T-cell (primary cell): ENCODE data around the gene AATK. TPM values are rescaled to one million over a fixed set of nuclear protein-coding genes. Genes with fewer than 3 reads are reported as not detected.
"Not testable (repeated sequence)": the region's sequence is repeated elsewhere in the genome, so short reads cannot be mapped to it uniquely, and the experiment has no call there.

Source experiments
- ATAC-seq, 4 experiments: fragments of 200-7000 bp in 3 of 4; fragments of 150-1000 bp in 1 of 4; cut with Tn5 transposase; replicated peaks in 1 of 4; 1 replicate in 3 of 4; 2 replicates in 1 of 4; pipeline ENCODE4 v1.10.0; 2021; ENCODE audit warnings: moderate library complexity in 3 of 4, mild to moderate bottlenecking in 2 of 4, moderate number of reproducible peaks in 1 of 4
- CTCF ChIA-PET, 2 donors: fragments of 300-600 bp; sonication (Branson Sonifier 250); formaldehyde crosslinking; loops; one replicate each; lab custom pipeline; 2022; ENCODE audit warnings: antibody characterized with exemption in 2 of 2; lab: Charles Lee
- POLR2A ChIA-PET, 2 donors: fragments of 300-600 bp; sonication (Branson Sonifier 250); formaldehyde crosslinking; loops; one replicate each; lab custom pipeline; 2022; ENCODE audit warnings: antibody characterized with exemption in 2 of 2; lab: Charles Lee
- DNase-seq, 35 experiments: peaks; one replicate each; pipeline versions ENCODE4 v3.0.0 to v3.0.0-alpha.2; 2013 to 2023
- H3K27ac ChIP-seq: one replicate; pipeline ENCODE4 v1.5.1; 2013; ENCODE audit warnings: low read length
- H3K27me3 ChIP-seq, 2 experiments: replicated peaks in 1 of 2; 1 replicate in 1 of 2; 2 replicates in 1 of 2; pipeline versions ENCODE4 v1.6.1 to v1.7.0; 2013; ENCODE audit warnings: low read length in 1 of 2, mixed read lengths in 1 of 2; ENCODE audit not compliant: control insufficient read depth in 2 of 2, insufficient read depth in 2 of 2; ENCODE audit errors: extremely low read depth in 1 of 2
- H3K36me3 ChIP-seq, 2 donors: 1 replicate in 1 of 2; 2 replicates in 1 of 2; pipeline versions ENCODE4 v1.6.1 to v1.7.0; 2013; ENCODE audit warnings: low read length in 1 of 2; ENCODE audit not compliant: control insufficient read depth in 2 of 2, insufficient read depth in 1 of 2; ENCODE audit errors: extremely low read depth in 1 of 2
- H3K4me1 ChIP-seq, 2 experiments: 1 replicate in 1 of 2; 2 replicates in 1 of 2; pipeline versions ENCODE4 v1.6.1 to v1.7.0; 2013; ENCODE audit warnings: low read length in 2 of 2, mixed read lengths in 1 of 2; ENCODE audit not compliant: insufficient read depth in 2 of 2, control insufficient read depth in 1 of 2; ENCODE audit errors: extremely low read depth in 1 of 2
- H3K4me3 ChIP-seq, 2 donors: 1 replicate in 1 of 2; 2 replicates in 1 of 2; pipeline versions ENCODE4 v1.5.1 to v1.7.0; 2013; ENCODE audit warnings: mild to moderate bottlenecking in 2 of 2, low read length in 1 of 2, moderate library complexity in 1 of 2; ENCODE audit not compliant: control insufficient read depth in 1 of 2; ENCODE audit errors: extremely low read depth in 1 of 2
- H3K9me3 ChIP-seq: 2 replicates; pipeline ENCODE4 v1.7.0; 2013
- H3K27ac Mint-ChIP-seq, 2 donors: one replicate each; pipeline ENCODE4 v1.8.0; 2020 to 2021; ENCODE audit warnings: mild to moderate bottlenecking in 2 of 2, mixed read lengths in 2 of 2
- H3K27me3 Mint-ChIP-seq, 2 donors: one replicate each; pipeline ENCODE4 v1.8.0; 2021 to 2022; ENCODE audit warnings: mixed read lengths in 2 of 2
- H3K36me3 Mint-ChIP-seq: one replicate; pipeline ENCODE4 v1.8.0; 2021; ENCODE audit warnings: mixed read lengths
- H3K4me1 Mint-ChIP-seq, 3 donors: one replicate each; pipeline ENCODE4 v1.8.0; 2020 to 2022; ENCODE audit warnings: mixed read lengths in 3 of 3, mild to moderate bottlenecking in 1 of 3
- H3K4me3 Mint-ChIP-seq, 3 donors: one replicate each; pipeline ENCODE4 v1.8.0; 2020 to 2022; ENCODE audit warnings: mild to moderate bottlenecking in 3 of 3, mixed read lengths in 3 of 3, moderate library complexity in 3 of 3
- H3K9me3 Mint-ChIP-seq, 3 donors: one replicate each; pipeline ENCODE4 v1.8.0; 2020 to 2022; ENCODE audit warnings: mixed read lengths in 3 of 3
- WGBS: methylation state at CpG from one replicate; pipeline ENCODE4 v1.1.5; 2013; ENCODE audit warnings: missing lambda C conversion rate; ENCODE audit not compliant: insufficient coverage; 5-methylcytosine and 5-hydroxymethylcytosine counted together
- total RNA-seq, 35 experiments: library from RNA in 6 of 35; stranded (reverse) in 6 of 35; fragments of 120-200 nt in 1 of 35; gene quantifications; one replicate each; pipeline versions ENCODE4 v1.2.1 to v1.2.4 and lab custom pipeline; 2013 to 2026

The AATK gene
- total RNA-seq, 5 donors from 2014 or later (not counting 1 experiment from before 2014, with no cell fraction given) = 0.63 to 11.1 (median 0.72) TPM

DNA sequence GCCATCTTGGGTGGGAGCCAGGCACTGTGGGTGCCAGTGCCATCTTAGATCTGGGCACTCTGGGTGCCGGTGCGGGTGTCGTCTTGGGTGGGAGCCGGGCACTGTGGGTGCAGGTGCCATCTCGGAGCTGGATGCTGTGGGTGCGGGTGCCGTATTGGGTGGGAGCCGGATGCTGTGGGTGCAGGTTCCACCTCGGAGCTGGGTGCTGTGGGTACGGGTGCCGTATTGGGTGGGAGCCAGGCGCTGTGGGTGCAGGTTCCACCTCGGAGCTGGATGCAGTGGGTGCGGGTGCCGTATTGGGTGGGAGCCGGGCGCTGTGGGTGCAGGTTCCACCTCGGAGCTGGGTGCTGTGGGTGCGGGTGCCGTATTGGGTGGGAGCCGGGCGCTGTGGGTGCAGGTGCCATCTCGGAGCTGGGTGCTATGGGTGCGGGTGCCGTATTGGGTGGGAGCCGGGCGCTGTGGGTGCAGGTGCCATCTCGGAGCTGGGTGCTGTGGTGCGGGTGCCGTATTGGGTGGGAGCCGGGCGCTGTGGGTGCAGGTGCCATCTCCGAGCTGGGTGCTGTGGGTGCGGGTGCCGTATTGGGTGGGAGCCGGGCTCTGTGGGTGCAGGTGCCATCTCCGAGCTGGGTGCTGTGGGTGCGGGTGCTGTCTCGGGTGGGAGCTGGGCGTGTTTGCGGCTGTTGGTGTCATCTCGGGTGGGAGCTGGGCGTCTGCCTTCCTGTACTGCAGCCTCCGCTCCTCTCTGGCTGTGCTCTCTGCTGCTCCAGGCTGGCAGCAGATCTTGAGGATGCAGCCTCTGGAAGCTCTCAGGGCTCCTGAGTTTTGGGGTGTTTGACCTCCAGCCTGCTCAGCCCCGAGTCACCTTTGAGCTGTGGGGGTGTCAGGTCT, 87.8 kb downstream of the AATK start:
- H3K27me3 Mint-ChIP-seq, H3K27ac ChIP-seq, H3K4me3 Mint-ChIP-seq, POLR2A ChIA-PET, H3K27me3 ChIP-seq, H3K9me3 Mint-ChIP-seq, H3K36me3 Mint-ChIP-seq, DNase-seq, CTCF ChIA-PET, H3K36me3 ChIP-seq, H3K4me1 Mint-ChIP-seq, ATAC-seq, H3K27ac Mint-ChIP-seq, H3K9me3 ChIP-seq, H3K4me3 ChIP-seq: not testable (repeated sequence)
- WGBS = 85% methylated on average over 41 of the region's 45 CpGs
- H3K4me1 ChIP-seq = peaks cover 0 to 11% of the 10 kb centered on the region in 2 experiments

DNA sequence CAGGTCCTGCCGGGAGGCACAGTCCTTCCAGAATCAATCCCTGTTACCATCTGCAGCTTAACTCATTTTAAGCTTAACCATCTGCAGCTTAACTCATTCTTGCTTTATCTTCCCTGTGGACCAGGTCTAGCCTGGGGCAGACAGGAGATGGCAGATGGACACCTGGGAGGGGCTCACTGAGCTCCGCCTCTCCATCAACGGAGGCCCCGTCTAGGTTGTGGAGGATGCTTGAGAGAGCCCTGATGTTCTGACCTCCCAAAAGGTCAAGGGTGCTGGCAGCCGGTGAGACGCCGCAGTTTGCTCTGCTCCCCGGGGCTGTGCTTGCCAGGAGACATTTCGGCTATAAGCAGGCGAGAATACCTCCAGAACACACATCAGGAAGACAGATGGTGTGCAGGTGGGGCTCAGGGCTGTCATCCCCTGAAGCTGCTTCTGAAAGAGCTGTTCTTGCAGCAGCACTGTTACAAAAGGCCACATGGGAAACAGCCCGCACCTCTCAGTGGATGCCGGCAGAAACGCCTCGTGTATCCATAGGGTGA, 89.8 kb downstream of the AATK start:
- CTCF ChIA-PET = no interaction called here
- Histone ChIP-seq H3K27ac (no peak overlapping the region), H3K4me3 (no peak overlapping the region), H3K27me3 (no peaks in the 10 kb centered on the region), H3K36me3 (no peaks in the 10 kb centered on the region), H3K9me3 (no peaks in the 10 kb centered on the region), H3K4me1 (peaks cover 0 to 11% of the 10 kb centered on the region in 2 experiments)
- POLR2A ChIA-PET = no interaction called here
- H3K4me3 Mint-ChIP-seq = no peak overlapping the region
- no peaks in the 10 kb centered on the region for H3K4me1 Mint-ChIP-seq
- no peaks in the 10 kb centered on the region for H3K36me3 Mint-ChIP-seq
- 76% methylated on average over 8 of the region's 14 CpGs for WGBS
- H3K27me3 Mint-ChIP-seq = no peaks in the 10 kb centered on the region
- H3K27ac Mint-ChIP-seq = no peak overlapping the region
- DNase-seq (no peak), ATAC-seq (no peak)
- no peaks in the 10 kb centered on the region for H3K9me3 Mint-ChIP-seq

DNA sequence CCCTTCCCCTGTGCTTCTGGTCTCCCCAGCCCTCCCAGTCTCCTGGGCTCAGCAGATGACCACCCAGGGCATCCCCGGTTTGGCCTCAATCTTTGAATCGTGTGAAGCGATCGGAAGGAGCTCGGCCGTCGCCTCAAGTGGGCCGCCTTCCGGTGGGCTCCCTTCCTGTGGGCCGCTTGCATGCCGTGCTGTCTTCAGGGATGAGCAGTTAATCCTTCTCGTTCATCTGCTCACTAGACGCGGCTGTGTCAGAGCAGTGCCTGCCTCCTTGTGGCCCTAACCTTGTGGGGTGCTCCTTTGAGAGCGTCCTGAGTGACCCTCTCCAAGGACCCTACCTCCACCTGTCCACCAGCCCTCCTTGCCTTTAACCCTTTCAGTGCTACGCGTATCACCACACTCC, 90.7 kb downstream of the AATK start:
- Histone ChIP-seq H3K36me3 (no peaks in the 10 kb centered on the region), H3K27me3 (no peaks in the 10 kb centered on the region), H3K4me1 (peaks cover 0 to 11% of the 10 kb centered on the region in 2 experiments), H3K9me3 (no peaks in the 10 kb centered on the region), H3K4me3 (no peak overlapping the region), H3K27ac (no peak overlapping the region)
- DNase-seq (no peak), ATAC-seq (no peak)
- ChIA-PET POLR2A (interaction anchor here in 1 of 2 donors (0.5 kb wide), 1 partner anchor 447 kb away, joined by 5 read pairs; no protein-coding TSS in a partner anchor), CTCF (no interaction called here)
- no peaks in the 10 kb centered on the region for H3K9me3 Mint-ChIP-seq
- no peaks in the 10 kb centered on the region for H3K36me3 Mint-ChIP-seq
- H3K27me3 Mint-ChIP-seq = no peaks in the 10 kb centered on the region
- WGBS = 89% methylated on average over 17 of the region's 17 CpGs
- no peaks in the 10 kb centered on the region for H3K4me1 Mint-ChIP-seq
- no peak overlapping the region for H3K4me3 Mint-ChIP-seq
- no peak overlapping the region for H3K27ac Mint-ChIP-seq

DNA sequence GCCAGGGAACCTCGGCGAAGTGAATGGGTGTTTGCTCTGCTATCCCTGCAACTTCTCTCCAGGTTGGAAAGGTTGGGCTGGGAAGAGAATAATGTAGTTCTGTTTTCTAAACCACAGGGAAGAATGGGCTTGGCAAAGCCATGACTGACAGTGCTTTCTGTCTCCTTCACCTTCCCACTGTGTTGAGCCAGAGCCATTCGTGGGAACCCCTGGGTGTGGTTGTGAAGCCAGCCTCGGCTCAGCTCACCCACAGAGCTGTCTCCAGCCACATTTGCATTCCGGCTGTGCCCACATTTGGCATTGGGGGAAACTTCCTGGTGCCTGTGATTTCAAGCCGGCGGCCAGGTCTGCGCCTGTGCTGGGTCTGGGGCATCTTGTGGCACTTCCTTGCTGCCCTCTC, 91.1 kb downstream of the AATK start:
- 70% methylated on average over 8 of the region's 8 CpGs for WGBS
- H3K36me3 ChIP-seq = no peaks in the 10 kb centered on the region
- H3K27ac ChIP-seq = no peak overlapping the region
- ATAC-seq (no peak), DNase-seq (no peak)
- peaks cover 0 to 9% of the 10 kb centered on the region in 2 experiments for H3K4me1 ChIP-seq
- H3K4me3 ChIP-seq = no peak overlapping the region
- no peaks in the 10 kb centered on the region for H3K27me3 ChIP-seq
- no peaks in the 10 kb centered on the region for H3K27me3 Mint-ChIP-seq
- no peaks in the 10 kb centered on the region for H3K9me3 Mint-ChIP-seq
- H3K27ac Mint-ChIP-seq = no peak overlapping the region
- no peak overlapping the region for H3K4me3 Mint-ChIP-seq
- no peaks in the 10 kb centered on the region for H3K36me3 Mint-ChIP-seq
- H3K9me3 ChIP-seq = no peaks in the 10 kb centered on the region
- no peaks in the 10 kb centered on the region for H3K4me1 Mint-ChIP-seq
- CTCF ChIA-PET = no interaction called here
- POLR2A ChIA-PET = no interaction called here

DNA sequence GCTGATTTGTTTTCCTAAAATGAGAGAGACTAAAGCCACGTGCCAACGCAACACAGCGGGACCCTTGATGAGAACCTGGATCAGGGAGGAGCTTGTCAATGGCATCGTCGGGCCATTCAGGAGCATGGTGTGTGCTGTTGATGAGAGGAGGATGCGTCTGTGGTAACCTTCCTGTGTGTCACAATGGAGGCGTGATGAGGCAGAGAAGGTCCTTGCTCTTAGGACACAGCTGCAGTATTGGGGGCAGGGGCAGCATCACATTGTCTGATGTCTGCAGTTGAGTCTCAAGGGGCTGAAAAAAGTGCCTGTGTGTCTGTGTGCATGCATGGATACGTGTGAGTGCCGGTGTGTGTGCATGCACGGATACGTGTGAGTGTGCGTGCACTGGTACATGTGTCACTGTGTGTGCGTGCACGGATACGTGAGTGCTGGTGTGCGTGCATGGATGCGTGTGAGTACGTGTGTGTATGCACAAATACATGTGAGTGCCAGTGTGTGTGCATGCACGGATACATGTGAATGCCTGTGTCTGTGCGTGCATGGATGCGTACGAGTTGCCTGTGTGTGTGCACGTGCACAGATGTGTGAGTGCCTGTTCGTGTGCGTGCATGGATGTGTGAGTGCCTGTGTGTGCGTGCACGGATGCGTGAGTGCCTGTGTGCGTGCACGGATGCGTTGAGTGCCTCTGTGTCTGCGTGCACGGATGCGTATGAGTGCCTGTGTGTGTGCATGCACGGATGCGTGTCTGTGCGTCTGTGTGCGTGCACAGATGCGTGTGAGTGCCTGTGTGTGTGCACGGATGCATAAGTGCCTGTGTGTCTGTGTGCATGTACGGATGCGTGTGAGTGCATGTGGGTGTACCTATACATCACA, 91.8 kb downstream of the AATK start:
- H3K9me3 Mint-ChIP-seq = no peaks in the 10 kb centered on the region
- POLR2A ChIA-PET = no interaction called here
- ATAC-seq = no peak

More for the DNA sequence above, 91.8 kb downstream of the AATK start:
- Histone ChIP-seq H3K4me1 (peaks cover 0 to 7% of the 10 kb centered on the region in 2 experiments), H3K27ac (no peak overlapping the region), H3K27me3 (no peaks in the 10 kb centered on the region), H3K4me3 (no peak overlapping the region), H3K9me3 (no peaks in the 10 kb centered on the region), H3K36me3 (no peaks in the 10 kb centered on the region)
- no peak overlapping the region for H3K4me3 Mint-ChIP-seq
- no peaks in the 10 kb centered on the region for H3K27me3 Mint-ChIP-seq
- CTCF ChIA-PET = no interaction called here
- H3K4me1 Mint-ChIP-seq = no peaks in the 10 kb centered on the region
- DNase-seq = no peak
- WGBS = 91% methylated on average over 42 of the region's 42 CpGs
- no peak overlapping the region for H3K27ac Mint-ChIP-seq
- no peaks in the 10 kb centered on the region for H3K36me3 Mint-ChIP-seq
